Activated CD4-positive, alpha-beta T cell treated with anti-CD3 and anti-CD28 coated beads, Interleukin-2, amount 10 ng/mL, durations not matched to agents 7 days and 5 days (primary cell): ENCODE measurements around the gene TPO. TPM values are rescaled to one million over a fixed set of nuclear protein-coding genes. Genes with fewer than 3 reads are reported as not detected.
"Not testable (repeated sequence)": the region's sequence is repeated elsewhere in the genome, so short reads cannot be mapped to it uniquely, and the experiment has no call there.

ENCODE experiments used
- CTCF ChIA-PET: fragments of 350-600 bp; sonication (Branson Sonifier 250); formaldehyde crosslinking; loops from one replicate; lab custom pipeline; 2021; ENCODE audit warnings: antibody characterized with exemption; lab: Charles Lee
- POLR2A ChIA-PET: fragments of 350-600 bp; sonication (Branson Sonifier 250); formaldehyde crosslinking; loops from one replicate; lab custom pipeline; 2021; ENCODE audit warnings: antibody characterized with exemption; lab: Charles Lee
- DNase-seq: peaks from one replicate; pipeline ENCODE4 v3.0.0-alpha.2; 2020
- H3K27ac Mint-ChIP-seq: one replicate; pipeline ENCODE4 v1.8.0; 2021; ENCODE audit warnings: mild to moderate bottlenecking, moderate library complexity, mixed read lengths
- H3K27me3 Mint-ChIP-seq: one replicate; pipeline ENCODE4 v1.8.0; 2021; ENCODE audit warnings: mixed read lengths
- H3K36me3 Mint-ChIP-seq: one replicate; pipeline ENCODE4 v1.8.0; 2021; ENCODE audit warnings: low read depth, mixed read lengths
- H3K4me1 Mint-ChIP-seq: one replicate; pipeline ENCODE4 v1.8.0; 2021; ENCODE audit warnings: mixed read lengths
- H3K4me3 Mint-ChIP-seq: one replicate; pipeline ENCODE4 v1.8.0; 2021; ENCODE audit warnings: mild to moderate bottlenecking, moderate library complexity, mixed read lengths
- H3K9me3 Mint-ChIP-seq: one replicate; pipeline ENCODE4 v1.8.0; 2021; ENCODE audit warnings: mixed read lengths
- total RNA-seq, 2 experiments: library from RNA; stranded (reverse); gene quantifications; one replicate each; pipeline ENCODE4 v1.2.3, GENCODE V29; 2021

Gene TPO
- total RNA-seq, 2 experiments from 2014 or later = 0.22 TPM; not detected in 1

- H3K4me1 Mint-ChIP-seq = peaks cover 31% of the 10 kb centered on the region
- peaks cover 4% of the 10 kb centered on the region for H3K9me3 Mint-ChIP-seq
- POLR2A ChIA-PET = no interaction called here
- H3K27me3 Mint-ChIP-seq = no peaks in the 10 kb centered on the region
- peak; percentile 73 for DNase-seq
- H3K36me3 Mint-ChIP-seq = peaks cover 8% of the 10 kb centered on the region
- peak overlapping the region; percentile 86 for H3K27ac Mint-ChIP-seq
- peak overlapping the region; percentile 55 for H3K4me3 Mint-ChIP-seq
- CTCF ChIA-PET = no interaction called here
These were observed 96.2 kb downstream of the TPO start for GRCh38 chr2:1509271-1510065.

GRCh38 chr2:1510176-1510575 lies 96.9 kb downstream of the TPO start:
- ChIA-PET POLR2A (no interaction called here), CTCF (no interaction called here)
- peaks cover 31% of the 10 kb centered on the region for H3K4me1 Mint-ChIP-seq
- H3K27ac Mint-ChIP-seq = peak overlapping the region; percentile 86
- H3K27me3 Mint-ChIP-seq = no peaks in the 10 kb centered on the region
- no peak for DNase-seq
- H3K9me3 Mint-ChIP-seq = peaks cover 4% of the 10 kb centered on the region
- peaks cover 8% of the 10 kb centered on the region for H3K36me3 Mint-ChIP-seq
- H3K4me3 Mint-ChIP-seq = no peak overlapping the region

GRCh38 chr2:1511455-1511854 lies 98.2 kb downstream of the TPO start:
- H3K27ac Mint-ChIP-seq = peak overlapping the region; percentile 62
- no peak for DNase-seq
- peaks cover 31% of the 10 kb centered on the region for H3K4me1 Mint-ChIP-seq
- POLR2A ChIA-PET = no interaction called here
- peaks cover 7% of the 10 kb centered on the region for H3K36me3 Mint-ChIP-seq
- H3K9me3 Mint-ChIP-seq = peaks cover 3% of the 10 kb centered on the region
- H3K27me3 Mint-ChIP-seq = no peaks in the 10 kb centered on the region
- no peak overlapping the region for H3K4me3 Mint-ChIP-seq
- CTCF ChIA-PET = no interaction called here

GRCh38 chr2:1512321-1513289 lies 99.3 kb downstream of the TPO start:
- CTCF ChIA-PET = no interaction called here

GRCh38 chr2:1514391-1515072 lies 101.3 kb downstream of the TPO start:
- no peaks in the 10 kb centered on the region for H3K27me3 Mint-ChIP-seq
- no peak overlapping the region for H3K27ac Mint-ChIP-seq
- POLR2A ChIA-PET = no interaction called here
- CTCF ChIA-PET = no interaction called here
- H3K4me1 Mint-ChIP-seq = peaks cover 37% of the 10 kb centered on the region
- no peaks in the 10 kb centered on the region for H3K36me3 Mint-ChIP-seq
- no peaks in the 10 kb centered on the region for H3K9me3 Mint-ChIP-seq
- no peak overlapping the region for H3K4me3 Mint-ChIP-seq
- DNase-seq = no peak

More at GRCh38 chr2:1512321-1513289, 99.3 kb downstream of the TPO start:
- Mint-ChIP-seq H3K4me1 (peaks cover 32% of the 10 kb centered on the region), H3K4me3 (no peak overlapping the region), H3K27me3 (no peaks in the 10 kb centered on the region), H3K27ac (no peak overlapping the region), H3K9me3 (peaks cover 3% of the 10 kb centered on the region), H3K36me3 (peaks cover 7% of the 10 kb centered on the region)
- no peak for DNase-seq
- POLR2A ChIA-PET = no interaction called here

GRCh38 chr2:1515073-1515430 lies 101.8 kb downstream of the TPO start:
- DNase-seq = no peak
- peak overlapping the region; percentile 78 for H3K27ac Mint-ChIP-seq
- ChIA-PET CTCF (no interaction called here), POLR2A (no interaction called here)
- no peaks in the 10 kb centered on the region for H3K36me3 Mint-ChIP-seq
- H3K4me3 Mint-ChIP-seq = no peak overlapping the region
- H3K9me3 Mint-ChIP-seq = no peaks in the 10 kb centered on the region
- peaks cover 32% of the 10 kb centered on the region for H3K4me1 Mint-ChIP-seq
- no peaks in the 10 kb centered on the region for H3K27me3 Mint-ChIP-seq

- CTCF ChIA-PET = no interaction called here
- no peaks in the 10 kb centered on the region for H3K27me3 Mint-ChIP-seq
- no peak for DNase-seq
- POLR2A ChIA-PET = no interaction called here
- no peak overlapping the region for H3K4me3 Mint-ChIP-seq
- peaks cover 24% of the 10 kb centered on the region for H3K4me1 Mint-ChIP-seq
- peak overlapping the region; percentile 50 for H3K27ac Mint-ChIP-seq
- no peaks in the 10 kb centered on the region for H3K9me3 Mint-ChIP-seq
- H3K36me3 Mint-ChIP-seq = no peaks in the 10 kb centered on the region
These were observed 102.9 kb downstream of the TPO start for GRCh38 chr2:1515986-1516797.

GRCh38 chr2:1516798-1517060 lies 103.5 kb downstream of the TPO start:
- CTCF ChIA-PET = no interaction called here
- H3K4me3 Mint-ChIP-seq = no peak overlapping the region
- no peaks in the 10 kb centered on the region for H3K27me3 Mint-ChIP-seq
- peaks cover 21% of the 10 kb centered on the region for H3K4me1 Mint-ChIP-seq
- peak overlapping the region; percentile 50 for H3K27ac Mint-ChIP-seq
- POLR2A ChIA-PET = no interaction called here
- H3K36me3 Mint-ChIP-seq = no peaks in the 10 kb centered on the region
- no peak for DNase-seq
- H3K9me3 Mint-ChIP-seq = no peaks in the 10 kb centered on the region

- Mint-ChIP-seq H3K4me1 (peaks cover 20% of the 10 kb centered on the region), H3K27ac (peak overlapping the region; percentile 82)
- H3K9me3 Mint-ChIP-seq, CTCF ChIA-PET, H3K4me3 Mint-ChIP-seq, POLR2A ChIA-PET, DNase-seq, H3K27me3 Mint-ChIP-seq, H3K36me3 Mint-ChIP-seq: not testable (repeated sequence)
These were observed 104.0 kb downstream of the TPO start for GRCh38 chr2:1517291-1517690.

GRCh38 chr2:1517786-1518185 lies 104.5 kb downstream of the TPO start:
- H3K4me3 Mint-ChIP-seq = no peak overlapping the region
- no peak for DNase-seq
- peak overlapping the region; percentile 82 for H3K27ac Mint-ChIP-seq
- no peaks in the 10 kb centered on the region for H3K27me3 Mint-ChIP-seq
- CTCF ChIA-PET = no interaction called here
- POLR2A ChIA-PET = no interaction called here
- H3K9me3 Mint-ChIP-seq = no peaks in the 10 kb centered on the region
- peaks cover 20% of the 10 kb centered on the region for H3K4me1 Mint-ChIP-seq
- H3K36me3 Mint-ChIP-seq = no peaks in the 10 kb centered on the region

GRCh38 chr2:1518331-1518803 lies 105.1 kb downstream of the TPO start:
- ChIA-PET POLR2A (no interaction called here), CTCF (no interaction called here)
- Mint-ChIP-seq H3K27ac (peak overlapping the region; percentile 82), H3K4me3 (no peak overlapping the region), H3K36me3 (no peaks in the 10 kb centered on the region), H3K4me1 (peaks cover 20% of the 10 kb centered on the region), H3K9me3 (no peaks in the 10 kb centered on the region), H3K27me3 (no peaks in the 10 kb centered on the region)
- DNase-seq = peak; percentile 30

GRCh38 chr2:1518867-1519530 lies 105.7 kb downstream of the TPO start:
- H3K4me3 Mint-ChIP-seq = no peak overlapping the region
- H3K4me1 Mint-ChIP-seq = peaks cover 20% of the 10 kb centered on the region
- H3K36me3 Mint-ChIP-seq = no peaks in the 10 kb centered on the region
- peak overlapping the region; percentile 82 for H3K27ac Mint-ChIP-seq
- H3K27me3 Mint-ChIP-seq = no peaks in the 10 kb centered on the region
- DNase-seq = no peak
- POLR2A ChIA-PET = no interaction called here
- CTCF ChIA-PET = no interaction called here
- H3K9me3 Mint-ChIP-seq = no peaks in the 10 kb centered on the region
